Astrocyte (in vitro differentiated cells and primary cell): ENCODE results near the gene CCDC191.

ENCODE experiments used
- CTCF ChIP-seq: IDR thresholded peaks from 2 replicates; pipeline ENCODE4 v1.5.1; 2011; ENCODE audit warnings: low read depth, mild to moderate bottlenecking, inconsistent platforms, low read length, moderate library complexity; ENCODE audit not compliant: insufficient read depth
- EZH2 ChIP-seq: IDR thresholded peaks from 2 replicates; pipeline ENCODE4 v1.6.1; 2012; ENCODE audit warnings: mild to moderate bottlenecking, low read length, inconsistent platforms; ENCODE audit not compliant: insufficient read depth

GRCh38 chr3:114067804-114068203, 11.5 kb upstream of the CCDC191 start:
- TF ChIP-seq CTCF (no peak), EZH2 (no peak)
